Raji (cell line): ENCODE results near the gene ANKFN1.

Source experiments
- POLR2A ChIP-seq: IDR thresholded peaks from 2 replicates; pipeline ENCODE4 v1.6.1; 2011; ENCODE audit warnings: low read depth, low read length, control low read depth; ENCODE audit not compliant: insufficient read depth

Gene ANKFN1

GRCh38 chr17:56185491-56186221, 32.4 kb downstream of the ANKFN1 start:
- no peak for TF ChIP-seq POLR2A

GRCh38 chr17:56186222-56186786, 33.0 kb downstream of the ANKFN1 start:
- no peak for TF ChIP-seq POLR2A

- no peak for TF ChIP-seq POLR2A
These were observed 50.2 kb downstream of the ANKFN1 start for GRCh38 chr17:56203430-56203829.

GRCh38 chr17:56206351-56206750, 53.1 kb downstream of the ANKFN1 start:
- no peak for TF ChIP-seq POLR2A

GRCh38 chr17:56213031-56213430, 59.8 kb downstream of the ANKFN1 start:
- no peak for TF ChIP-seq POLR2A

GRCh38 chr17:56217921-56218320, 64.6 kb downstream of the ANKFN1 start:
- no peak for TF ChIP-seq POLR2A

- no peak for TF ChIP-seq POLR2A
These were observed 69.0 kb downstream of the ANKFN1 start for GRCh38 chr17:56222255-56222654.

- no peak for TF ChIP-seq POLR2A
These were observed 77.4 kb downstream of the ANKFN1 start for GRCh38 chr17:56230660-56231059.

- TF ChIP-seq POLR2A, result no peak
These were observed 78.0 kb downstream of the ANKFN1 start for GRCh38 chr17:56231252-56231651.

GRCh38 chr17:56231693-56232092, 78.4 kb downstream of the ANKFN1 start:
- no peak for TF ChIP-seq POLR2A

GRCh38 chr17:56244268-56244890, 91.1 kb downstream of the ANKFN1 start:
- no peak for TF ChIP-seq POLR2A

GRCh38 chr17:56247816-56248215, 94.5 kb downstream of the ANKFN1 start:
- no peak for TF ChIP-seq POLR2A

GRCh38 chr17:56257075-56257474, 103.8 kb downstream of the ANKFN1 start:
- TF ChIP-seq POLR2A, result no peak

GRCh38 chr17:56260376-56261002, 107.2 kb downstream of the ANKFN1 start:
- TF ChIP-seq POLR2A, result no peak

GRCh38 chr17:56262803-56263202, 109.5 kb downstream of the ANKFN1 start:
- no peak for TF ChIP-seq POLR2A
